Measurements from ENCODE around the gene RNF125.
"Not testable (repeated sequence)": the region's sequence is repeated elsewhere in the genome, so short reads cannot be mapped to it uniquely, and the experiment has no call there.

RNF125 gene

GRCh38 chr18:32018331-32019250 is at the start of gene RNF125:
RNF125 (plus strand) TSS chr18:32018825; CDS start chr18:32018864, 39 bp downstream.
- DNase-seq, result peak; percentile 91

DNA sequence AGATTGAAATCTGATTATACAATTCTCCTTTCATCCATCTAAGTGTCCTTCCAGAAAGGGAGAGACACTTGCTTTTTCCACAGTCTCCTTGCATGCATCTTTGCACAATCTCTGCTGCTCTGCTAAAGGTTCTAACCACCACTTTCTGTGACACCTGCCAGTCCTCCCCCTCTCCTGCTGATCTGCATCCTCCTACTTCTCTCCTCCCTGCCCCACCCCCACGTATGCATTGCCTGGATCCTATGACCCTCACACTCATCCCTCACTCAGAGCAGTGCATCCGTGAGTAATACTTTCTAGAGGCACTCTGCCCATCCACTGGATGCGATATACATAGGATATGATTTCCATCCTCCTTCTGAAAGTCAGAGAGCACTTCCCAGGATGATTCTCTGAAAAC is 48.0 kb upstream of the RNF125 start:
- peak; percentile 23 for DNase-seq

DNA sequence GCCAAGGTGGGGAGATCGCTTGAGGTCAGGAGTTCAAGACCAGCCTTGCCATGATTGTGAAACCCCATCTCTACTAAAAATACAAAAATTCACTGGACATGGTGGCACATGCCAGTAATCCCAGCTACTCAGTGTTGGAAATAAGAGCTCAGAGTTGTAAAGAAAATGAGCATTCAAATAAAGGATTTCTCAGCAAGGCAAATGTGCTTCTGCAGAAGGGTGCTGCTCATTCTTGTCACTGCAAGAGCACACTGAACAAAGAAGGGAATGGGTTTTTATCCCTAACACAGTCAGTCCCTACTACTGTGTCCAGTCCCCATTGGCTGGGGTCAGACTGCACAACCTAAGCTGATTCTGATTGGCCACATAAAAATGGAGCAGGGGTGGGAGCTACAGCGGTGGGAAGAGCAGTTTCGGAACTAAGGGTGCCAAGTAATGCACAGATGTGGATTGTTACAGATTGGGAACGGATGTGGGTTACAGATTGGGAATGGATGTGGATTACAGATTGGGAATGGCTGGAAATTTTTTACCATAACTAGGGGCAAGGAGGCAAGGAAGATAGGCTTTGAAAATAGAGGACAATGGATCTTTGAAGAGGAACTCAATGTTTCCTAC is 44.6 kb upstream of the RNF125 start:
- DNase-seq, result no peak

- DNase-seq, result no peak
These were observed 42.4 kb upstream of the RNF125 start for GRCh38 chr18:31976242-31976641.

DNA sequence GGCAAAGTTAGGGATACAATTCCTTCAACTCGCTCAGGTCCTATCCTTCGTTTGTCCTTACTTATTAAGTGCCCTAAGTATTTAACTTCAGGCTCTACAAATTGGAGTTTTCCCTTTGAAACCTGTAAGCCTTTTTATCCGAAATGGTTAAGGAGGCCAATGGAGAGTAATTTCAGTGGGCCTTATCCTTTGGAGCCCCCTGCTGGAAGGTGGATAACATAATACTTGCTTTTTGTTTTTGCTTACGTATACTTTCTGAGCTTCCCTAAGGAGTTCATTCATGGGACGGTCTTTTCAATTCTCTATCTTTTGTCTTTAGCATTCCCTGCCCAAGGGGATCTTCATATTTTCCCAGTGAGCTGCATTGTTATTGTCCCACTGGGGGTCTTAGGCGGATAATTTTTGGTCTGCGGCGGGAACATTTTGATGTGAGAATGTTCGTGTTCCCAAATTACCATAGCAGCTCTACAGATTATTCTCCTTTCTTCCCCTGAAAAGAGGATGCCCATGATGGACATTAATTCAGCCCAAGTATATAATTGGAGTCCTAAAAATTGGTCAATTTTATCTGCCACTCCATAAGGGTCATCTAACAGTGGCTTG is 41.3 kb upstream of the RNF125 start:
- DNase-seq, result peak; percentile 64

DNA sequence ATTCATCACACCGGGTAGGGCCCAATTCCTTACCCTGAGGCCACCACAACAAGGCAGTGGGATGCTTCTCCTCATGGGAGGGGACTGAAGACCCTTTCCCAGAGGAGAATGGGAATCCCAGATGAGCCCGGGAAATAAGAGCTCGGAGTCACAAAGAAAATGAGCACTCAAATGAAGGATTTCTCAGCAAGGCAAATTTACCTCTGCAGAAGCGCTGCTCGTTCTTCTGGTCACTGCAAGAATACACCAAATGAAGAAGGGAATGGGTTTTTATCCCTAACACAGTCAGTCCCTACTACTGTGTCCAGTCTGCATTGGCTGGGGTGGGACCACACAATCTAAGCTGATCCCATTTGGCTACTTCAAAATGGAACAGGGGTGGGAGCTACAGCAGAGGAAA is 40.0 kb upstream of the RNF125 start:
- no peak for DNase-seq

- DNase-seq, result no peak
These were observed 38.9 kb upstream of the RNF125 start for GRCh38 chr18:31979714-31980113.

GRCh38 chr18:31980863-31981262 is 37.8 kb upstream of the RNF125 start:
- DNase-seq, result no peak

DNA sequence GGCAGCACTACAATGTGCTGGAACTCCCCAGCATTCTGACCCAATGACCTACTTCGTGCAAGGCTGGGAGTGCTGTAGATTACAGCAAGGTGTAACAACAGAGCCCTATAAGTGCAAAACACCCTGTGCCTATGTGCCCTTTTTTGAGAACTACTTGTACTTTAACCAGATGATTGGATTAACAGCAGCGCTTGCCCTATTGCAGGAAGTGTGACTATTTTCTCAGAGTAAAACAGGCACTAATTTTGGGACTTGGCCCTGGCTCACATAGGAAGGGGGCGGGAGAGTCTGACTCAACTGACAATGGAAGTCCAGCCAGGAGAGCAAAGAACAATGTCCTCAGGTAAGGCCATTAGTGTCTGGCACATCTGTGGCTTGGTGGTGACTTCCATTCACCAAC is 35.6 kb upstream of the RNF125 start:
- DNase-seq, result no peak

- no peak for DNase-seq
These were observed 34.6 kb upstream of the RNF125 start for GRCh38 chr18:31983976-31984375.

- DNase-seq, result no peak
These were observed 27.8 kb upstream of the RNF125 start for GRCh38 chr18:31990823-31991222.

DNA sequence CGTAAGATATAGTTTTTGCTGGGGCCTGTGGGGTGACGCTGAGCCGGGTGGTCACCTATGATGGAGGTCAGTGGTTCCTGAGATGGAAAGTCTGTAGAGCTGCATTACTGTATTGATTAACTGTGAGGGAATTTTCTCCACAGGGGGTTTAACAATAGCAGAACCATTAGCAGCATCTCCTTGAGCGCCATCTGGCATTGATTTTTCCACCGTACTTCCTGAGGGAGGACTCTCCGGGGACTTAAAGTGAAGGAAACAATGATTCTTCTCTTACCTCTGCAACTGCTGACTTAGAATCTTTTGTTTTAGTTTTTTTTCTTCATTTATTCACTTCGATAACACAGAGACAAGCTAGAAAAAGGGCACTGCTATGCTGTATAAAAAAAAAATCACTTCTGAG is 22.6 kb upstream of the RNF125 start:
- peak; percentile 57 for DNase-seq

DNA sequence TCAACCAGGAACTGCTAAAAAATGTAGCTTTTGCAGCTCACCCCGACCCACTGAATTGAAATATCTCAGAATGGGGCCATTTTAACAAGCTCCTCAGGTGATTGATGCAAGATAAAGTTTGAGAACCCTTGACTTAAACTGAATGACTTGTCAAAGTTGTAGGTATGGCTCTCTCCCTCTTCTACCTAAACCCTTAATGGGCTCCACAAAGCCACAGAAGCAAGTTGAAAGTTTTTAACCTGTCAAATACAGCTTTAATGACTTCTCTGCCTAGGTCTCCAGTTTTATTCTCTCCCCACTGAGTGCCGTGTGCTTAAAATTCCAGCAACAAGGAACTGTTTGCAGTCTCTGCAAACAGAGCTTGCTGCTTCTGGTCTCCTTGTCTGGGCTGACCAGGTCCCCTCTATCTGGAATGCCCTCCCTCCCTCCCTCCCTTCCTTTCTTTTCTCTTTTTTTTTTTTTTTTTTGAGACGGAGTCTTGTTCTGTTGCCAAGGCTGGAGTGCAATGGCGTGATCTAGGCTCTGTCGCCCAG is 19.7 kb upstream of the RNF125 start:
- DNase-seq, result no peak

- DNase-seq, result not testable (repeated sequence)
These were observed 17.5 kb upstream of the RNF125 start for GRCh38 chr18:32001141-32001540.

DNA sequence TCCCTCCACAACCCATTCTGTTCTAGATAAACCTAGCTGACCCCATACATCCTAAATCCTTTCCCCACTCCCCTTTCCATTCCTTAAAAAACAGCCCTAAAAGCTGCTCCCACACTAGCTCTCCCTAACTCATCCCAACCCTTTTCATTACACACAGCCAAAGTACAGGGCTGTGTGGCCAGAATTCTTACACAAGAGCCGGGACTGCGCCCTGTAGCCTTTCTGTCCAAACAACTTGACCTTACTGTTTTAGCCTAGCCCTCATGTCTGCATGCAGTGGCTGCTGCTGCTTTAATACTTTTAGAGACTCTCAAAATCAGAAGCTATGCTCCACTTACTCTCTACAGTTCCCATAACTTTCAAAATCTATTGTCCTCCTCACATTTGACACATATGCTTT is 14.8 kb upstream of the RNF125 start:
- not testable (repeated sequence) for DNase-seq

- no peak for DNase-seq
These were observed 8.4 kb upstream of the RNF125 start for GRCh38 chr18:32010124-32010721.

DNA sequence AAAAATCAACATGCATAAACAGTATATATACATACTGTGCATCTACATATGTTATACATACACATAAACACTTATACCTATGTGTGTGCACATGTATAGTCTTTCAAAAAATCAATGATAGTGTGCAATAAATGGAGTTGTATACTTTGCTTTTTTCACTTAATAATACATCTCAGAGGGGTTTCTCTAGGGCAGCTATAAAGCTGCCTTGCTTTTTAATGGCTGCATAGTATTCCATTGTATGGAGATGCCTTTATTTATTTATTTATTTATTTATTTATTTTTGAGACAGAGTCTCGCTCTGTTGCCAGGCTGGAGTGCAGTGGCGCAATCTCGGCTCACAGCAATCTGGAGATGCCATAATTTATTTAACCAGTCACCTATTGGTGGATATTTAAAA is 7.4 kb upstream of the RNF125 start:
- DNase-seq, result no peak

DNA sequence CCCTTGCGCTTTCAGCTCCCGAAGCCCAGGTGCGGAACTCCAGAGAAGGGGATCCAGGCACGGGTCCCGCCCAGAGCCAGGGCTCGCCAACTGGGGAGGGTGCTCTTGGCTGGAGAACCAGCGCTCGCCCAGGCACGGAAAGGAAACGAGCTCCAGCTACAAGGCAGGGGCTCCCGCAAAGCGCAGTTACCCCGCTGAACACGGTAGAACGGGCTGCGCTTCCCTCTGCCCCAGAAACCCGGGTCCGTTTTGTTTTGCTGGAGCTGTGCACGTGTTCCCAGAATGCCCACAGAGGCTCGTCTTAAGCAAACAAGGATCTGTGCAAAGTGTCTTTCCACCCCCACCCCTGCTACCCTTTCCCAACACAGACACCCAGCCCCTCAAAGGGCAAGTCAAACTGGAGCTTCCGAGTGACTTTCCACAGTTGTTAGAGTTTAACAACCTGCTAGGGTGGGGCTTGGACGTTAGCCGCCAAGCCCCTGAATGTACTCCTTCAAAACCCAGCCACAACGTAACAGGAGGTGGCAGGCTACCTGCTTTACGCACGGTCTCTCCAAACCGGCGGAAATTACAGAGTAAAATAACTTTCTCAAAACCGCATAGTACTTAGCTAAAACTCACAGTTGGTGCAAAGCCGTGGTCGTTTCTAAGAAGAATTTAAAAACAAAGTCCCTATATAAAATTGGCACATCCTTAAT is 775 bp downstream of the RNF125 start:
- DNase-seq, result no peak

- not testable (repeated sequence) for DNase-seq
These were observed 1.5 kb downstream of the RNF125 start for GRCh38 chr18:32019949-32020625.

DNA sequence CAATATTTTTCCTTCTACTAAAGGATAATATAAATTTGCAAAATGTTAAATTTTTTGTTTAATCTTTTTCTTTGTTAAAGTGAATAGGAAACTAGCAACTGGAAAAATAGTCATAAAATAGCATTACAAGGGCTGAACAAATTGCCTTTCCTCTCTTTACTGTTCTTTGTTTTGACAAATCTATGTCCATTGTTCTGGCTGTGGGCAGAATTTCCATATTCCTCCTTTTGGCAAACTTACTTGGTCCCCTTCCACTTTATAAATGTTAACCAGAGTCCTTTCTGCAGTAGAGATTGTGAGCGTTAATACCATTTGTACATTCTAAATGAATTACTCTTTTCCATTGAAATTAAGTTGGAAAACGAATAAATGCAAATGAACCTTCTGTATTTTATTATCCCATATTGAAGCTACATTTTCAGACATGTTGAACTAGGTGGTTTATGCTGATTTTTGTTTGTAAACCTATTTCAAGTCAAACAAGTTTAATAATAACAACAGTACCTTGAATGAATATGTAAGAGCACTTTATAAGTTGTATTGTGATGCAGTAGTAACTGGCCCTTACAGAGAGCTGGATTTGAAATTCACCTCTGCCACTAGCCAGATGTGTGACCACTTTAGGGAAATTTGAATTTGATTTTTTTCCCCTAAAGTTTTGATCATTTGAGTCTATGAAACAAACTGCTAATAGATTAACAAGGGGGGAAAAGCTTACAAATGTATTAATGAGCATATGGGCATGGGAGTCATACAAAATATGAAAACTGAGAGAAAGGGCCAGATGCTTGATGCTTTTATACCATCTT is 3.3 kb downstream of the RNF125 start:
- DNase-seq, result no peak

DNA sequence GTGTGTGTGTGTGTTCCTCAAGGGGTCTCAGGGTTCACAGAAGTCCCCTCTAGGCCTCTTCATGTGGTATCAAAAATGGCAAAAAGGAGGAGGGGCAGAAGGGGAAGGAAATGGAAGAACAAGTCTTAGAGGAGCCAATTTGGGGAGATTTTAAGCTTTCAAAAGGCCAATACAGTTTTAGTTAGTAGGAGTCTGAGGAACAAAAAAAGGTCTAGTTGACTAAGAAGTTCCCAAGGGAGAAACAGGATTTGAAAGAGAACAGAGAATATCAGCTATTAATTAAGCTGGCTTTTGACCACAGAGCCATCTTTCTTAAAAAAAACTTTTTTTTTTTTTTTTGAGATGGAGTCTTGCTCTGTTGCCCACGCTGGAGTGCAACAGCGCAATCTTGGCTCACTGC is 7.1 kb downstream of the RNF125 start:
- no peak for DNase-seq

Data from eye (tissue), 1 donor.